PC-9 (cell line): ENCODE results near the gene GOT1. TPM values are rescaled to one million over a fixed set of nuclear protein-coding genes. Genes with fewer than 3 reads are reported as not detected.
A peak's percentile ranks its signal among the peaks of the same experiment; 100 is the strongest.

Source experiments
- BruUV-seq: library from RNA; stranded (reverse); fragments of 400-500 nt; replicated peaks from 2 replicates; lab custom pipeline; 2021; lab: Mats Ljungman, UMichigan
- CTCF ChIA-PET: fragments of 300-600 bp; sonication (Branson Sonifier 250); formaldehyde crosslinking; loops from one replicate; lab custom pipeline; 2022; ENCODE audit warnings: antibody characterized with exemption; lab: Charles Lee
- POLR2A ChIA-PET: fragments of 300-600 bp; sonication (Branson Sonifier 250); formaldehyde crosslinking; loops from one replicate; lab custom pipeline; 2022; ENCODE audit warnings: antibody characterized with exemption; ENCODE audit not compliant: unreplicated experiment; lab: Charles Lee
- DNase-seq, 2 experiments: peaks; one replicate each; pipeline versions ENCODE4 v3.0.0 to v3.0.0-alpha.2; 2015 to 2022; ENCODE audit warnings: mixed read lengths in 1 of 2
- H2AFZ ChIP-seq: fragments of 200-600 bp; sonication (generic); 2 replicates; pipeline ENCODE4 v1.8.1; 2017; ENCODE audit warnings: antibody characterized with exemption
- H3F3A ChIP-seq: fragments of 200-600 bp; sonication (generic); 2 replicates; pipeline ENCODE4 v1.8.1; 2017; ENCODE audit warnings: antibody characterized with exemption, mild to moderate bottlenecking, low read depth; ENCODE audit not compliant: insufficient read depth
- H3K27ac ChIP-seq: fragments of 200-600 bp; sonication (generic); 2 replicates; pipeline ENCODE4 v1.6.1; 2016; ENCODE audit warnings: mixed run types
- H3K27me3 ChIP-seq: fragments of 200-600 bp; sonication (generic); 2 replicates; pipeline ENCODE4 v1.6.1; 2016; ENCODE audit warnings: low read depth, mixed run types; ENCODE audit not compliant: insufficient read depth
- H3K36me3 ChIP-seq: fragments of 200-600 bp; sonication (generic); 2 replicates; pipeline ENCODE4 v1.6.1; 2016; ENCODE audit warnings: low read depth, mixed run types
- H3K4me1 ChIP-seq: fragments of 200-600 bp; sonication (generic); replicated peaks from 2 replicates; pipeline ENCODE4 v1.6.1; 2016; ENCODE audit warnings: mixed run types; ENCODE audit not compliant: insufficient read depth
- H3K4me2 ChIP-seq: fragments of 200-600 bp; sonication (generic); 2 replicates; pipeline ENCODE4 v1.6.1; 2017; ENCODE audit warnings: mixed run types
- H3K4me3 ChIP-seq: fragments of 200-600 bp; sonication (generic); 2 replicates; pipeline ENCODE4 v1.6.1; 2016; ENCODE audit warnings: mixed run types
- H3K79me2 ChIP-seq: fragments of 200-600 bp; sonication (generic); 2 replicates; pipeline ENCODE4 v1.6.1; 2017; ENCODE audit warnings: low read depth, mixed run types
- H3K9me2 ChIP-seq: fragments of 200-600 bp; sonication (generic); 2 replicates; pipeline ENCODE4 v1.8.1; 2017; ENCODE audit warnings: mild to moderate bottlenecking; ENCODE audit not compliant: insufficient read depth
- H3K9me3 ChIP-seq: fragments of 200-600 bp; sonication (generic); 2 replicates; pipeline ENCODE4 v1.8.1; 2016; ENCODE audit warnings: low read depth; ENCODE audit not compliant: insufficient read depth
- H4K20me1 ChIP-seq: fragments of 200-600 bp; sonication (generic); 2 replicates; pipeline ENCODE4 v1.8.1; 2017; ENCODE audit not compliant: insufficient read depth
- EZH2 ChIP-seq: fragments of 200-600 bp; sonication (generic); IDR thresholded peaks from 2 replicates; pipeline ENCODE4 v1.8.0; 2017; ENCODE audit warnings: antibody characterized with exemption, low read depth
- intact Hi-C: fragments of 100-400 bp; cut with micrococcal nuclease; formaldehyde crosslinking; loops from one replicate; pipeline ENCODE4 v1.10.0; 2022; ENCODE audit not compliant: unreplicated experiment
- total RNA-seq: library from RNA; stranded (reverse); gene quantifications from 2 replicates; pipeline ENCODE4 v1.2.3, GENCODE V29; 2021
- TF ChIP-seq, protein P1 (sequence below): fragments of 200-600 bp; sonication (generic); conservative IDR thresholded peaks from 2 replicates; pipeline ENCODE4 v1.6.1; 2017; ENCODE audit warnings: mixed run types, antibody characterized with exemption, mild to moderate bottlenecking, moderate library complexity

Gene GOT1
- total RNA-seq, 1 experiment from 2014 or later, result 28.6 TPM

DNA sequence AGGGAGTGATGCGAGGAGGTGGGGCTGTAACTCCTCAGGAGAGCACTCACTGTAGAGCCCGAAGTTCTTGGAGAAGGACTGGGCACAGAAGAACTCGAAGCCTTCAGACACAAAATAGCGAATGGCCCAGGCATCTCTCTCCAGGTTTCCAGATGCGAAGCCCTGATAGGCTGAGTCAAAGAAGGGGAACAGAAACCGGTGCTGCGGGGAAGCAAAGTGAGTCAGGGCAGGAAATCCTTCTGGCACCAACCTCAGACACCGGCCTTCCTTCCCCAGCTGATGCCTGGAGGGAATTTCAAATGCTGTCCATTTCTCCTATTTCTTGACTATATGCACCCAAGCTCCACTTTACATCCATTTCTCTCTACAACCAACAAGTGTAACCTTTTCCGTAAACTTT is 26.8 kb downstream of the GOT1 start:
- ChIA-PET POLR2A (no interaction called here), CTCF (no interaction called here)
- Histone ChIP-seq H3K9me3 (no peaks in the 10 kb centered on the region), H3K27me3 (no peaks in the 10 kb centered on the region), H3K27ac (no peak overlapping the region), H3K4me1 (no peaks in the 10 kb centered on the region), H3K9me2 (no peaks in the 10 kb centered on the region), H3K4me3 (no peak overlapping the region), H3K36me3 (no peaks in the 10 kb centered on the region; the same call in 1 of the 2 replicates), H3K79me2 (no peaks in the 10 kb centered on the region), H2AFZ (no peak overlapping the region), H4K20me1 (no peaks in the 10 kb centered on the region), H3K4me2 (no peak overlapping the region), H3F3A (no peaks in the 10 kb centered on the region)
- DNase-seq, result no peak
- BruUV-seq, result no TSS peak
- intact Hi-C loops, result no loop called here
- TF ChIP-seq EZH2, result no peak
- TF ChIP-seq, protein P1, sequence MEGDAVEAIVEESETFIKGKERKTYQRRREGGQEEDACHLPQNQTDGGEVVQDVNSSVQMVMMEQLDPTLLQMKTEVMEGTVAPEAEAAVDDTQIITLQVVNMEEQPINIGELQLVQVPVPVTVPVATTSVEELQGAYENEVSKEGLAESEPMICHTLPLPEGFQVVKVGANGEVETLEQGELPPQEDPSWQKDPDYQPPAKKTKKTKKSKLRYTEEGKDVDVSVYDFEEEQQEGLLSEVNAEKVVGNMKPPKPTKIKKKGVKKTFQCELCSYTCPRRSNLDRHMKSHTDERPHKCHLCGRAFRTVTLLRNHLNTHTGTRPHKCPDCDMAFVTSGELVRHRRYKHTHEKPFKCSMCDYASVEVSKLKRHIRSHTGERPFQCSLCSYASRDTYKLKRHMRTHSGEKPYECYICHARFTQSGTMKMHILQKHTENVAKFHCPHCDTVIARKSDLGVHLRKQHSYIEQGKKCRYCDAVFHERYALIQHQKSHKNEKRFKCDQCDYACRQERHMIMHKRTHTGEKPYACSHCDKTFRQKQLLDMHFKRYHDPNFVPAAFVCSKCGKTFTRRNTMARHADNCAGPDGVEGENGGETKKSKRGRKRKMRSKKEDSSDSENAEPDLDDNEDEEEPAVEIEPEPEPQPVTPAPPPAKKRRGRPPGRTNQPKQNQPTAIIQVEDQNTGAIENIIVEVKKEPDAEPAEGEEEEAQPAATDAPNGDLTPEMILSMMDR, result no peak

DNA sequence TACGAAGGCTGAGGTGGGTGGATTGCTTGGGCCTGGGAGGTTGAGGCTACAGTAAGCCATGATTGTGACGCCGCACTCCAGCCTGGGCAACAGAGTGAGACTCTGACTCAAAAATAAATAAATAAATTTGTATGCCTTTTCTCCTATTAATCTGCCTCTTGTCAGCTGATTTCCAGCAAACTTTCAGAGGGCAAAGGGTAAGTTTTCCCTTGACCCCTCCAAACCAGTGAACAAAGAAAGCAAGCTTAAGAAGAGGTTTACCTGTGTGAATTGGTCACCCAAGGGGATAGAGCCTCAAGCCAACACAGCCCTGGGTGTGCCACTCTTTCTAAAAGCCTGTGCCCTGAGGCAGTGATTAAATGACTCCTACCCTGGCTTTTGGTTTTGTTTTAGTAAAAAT is 30.8 kb downstream of the GOT1 start:
- H2AFZ ChIP-seq, result no peak overlapping the region
- peaks cover 29% of the 10 kb centered on the region for H3K4me1 ChIP-seq
- H3K79me2 ChIP-seq, result no peaks in the 10 kb centered on the region
- H3K9me2 ChIP-seq, result no peaks in the 10 kb centered on the region
- H3K27ac ChIP-seq, result no peak overlapping the region
- intact Hi-C loops, result loop anchor here (5.0 kb wide), 1 partner anchor 313 kb away; no protein-coding TSS in a partner anchor
- H3K36me3 ChIP-seq, result no peaks in the 10 kb centered on the region; the same call in 1 of the 2 replicates
- no TSS peak for BruUV-seq
- peaks cover 29% of the 10 kb centered on the region for H3F3A ChIP-seq
- no peak overlapping the region for H3K4me2 ChIP-seq
- no peaks in the 10 kb centered on the region for H4K20me1 ChIP-seq
- no peaks in the 10 kb centered on the region for H3K9me3 ChIP-seq
- ChIA-PET CTCF (interaction anchor here (0.5 kb wide), 1 partner anchor 350 kb away, joined by 8 read pairs; no protein-coding TSS in a partner anchor), POLR2A (no interaction called here)
- no peak for DNase-seq
- no peaks in the 10 kb centered on the region for H3K27me3 ChIP-seq
- no peak overlapping the region for H3K4me3 ChIP-seq
- no peak for TF ChIP-seq EZH2
- TF ChIP-seq, protein P1, result no peak

DNA sequence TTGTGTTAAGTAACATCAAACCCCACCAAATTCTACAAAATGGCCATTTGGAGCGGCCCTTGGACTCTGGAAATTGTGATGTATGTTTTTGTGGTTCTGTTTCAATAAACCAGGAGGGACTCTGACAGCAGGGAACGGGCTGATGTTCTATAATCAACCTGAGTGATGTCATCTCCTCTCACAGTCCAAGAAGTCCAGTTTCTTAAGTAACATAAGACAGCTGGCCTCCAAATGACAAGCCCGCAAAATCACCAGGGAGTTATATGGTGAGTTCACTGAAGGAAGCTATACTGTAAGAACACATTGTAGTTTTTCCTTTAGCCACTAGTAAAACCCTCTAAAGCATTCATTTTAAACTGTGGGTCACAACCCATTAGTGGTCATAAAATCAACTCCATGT is 34.0 kb downstream of the GOT1 start:
- H3K4me2 ChIP-seq, result peak overlapping the region; percentile 29
- no peaks in the 10 kb centered on the region for H3K27me3 ChIP-seq
- H3K79me2 ChIP-seq, result no peaks in the 10 kb centered on the region
- no peaks in the 10 kb centered on the region for H3K9me2 ChIP-seq
- intact Hi-C loops, result loop anchor here (1.0 to 5.0 kb wide), 2 partner anchors 34 to 316 kb away; partner anchors contain the start of gene GOT1
- H2AFZ ChIP-seq, result no peak overlapping the region
- no peak for TF ChIP-seq EZH2
- TF ChIP-seq, protein P1, result no peak
- peaks cover 52% of the 10 kb centered on the region for H3K4me1 ChIP-seq
- H3K36me3 ChIP-seq, result no peaks in the 10 kb centered on the region
- H4K20me1 ChIP-seq, result no peaks in the 10 kb centered on the region
- H3K9me3 ChIP-seq, result no peaks in the 10 kb centered on the region
- no TSS peak for BruUV-seq
- DNase-seq, result no peak
- H3K27ac ChIP-seq, result peak overlapping the region; percentile 53
- no peak overlapping the region for H3K4me3 ChIP-seq
- POLR2A ChIA-PET, result no interaction called here
- peaks cover 31% of the 10 kb centered on the region for H3F3A ChIP-seq
- CTCF ChIA-PET, result no interaction called here
